Putamen (tissue), 1 donor: ENCODE results near the gene CDRT4.

Source experiments
- DNase-seq: peaks from one replicate; pipeline ENCODE4 v3.0.0-alpha.2; 2016; ENCODE audit warnings: low spot score

CDRT4 gene

GRCh38 chr17:15492791-15493692 is 25.6 kb upstream of the CDRT4 start:
- DNase-seq, result no peak

GRCh38 chr17:15492186-15492585 is 24.8 kb upstream of the CDRT4 start:
- no peak for DNase-seq

GRCh38 chr17:15490634-15491261 is 23.3 kb upstream of the CDRT4 start:
- DNase-seq, result peak; percentile 88

- no peak for DNase-seq
Measured at GRCh38 chr17:15488557-15488956, 21.1 kb upstream of the CDRT4 start.

GRCh38 chr17:15485045-15485444 is 17.6 kb upstream of the CDRT4 start:
- no peak for DNase-seq

- DNase-seq, result no peak
Measured at GRCh38 chr17:15483431-15483830, 16.0 kb upstream of the CDRT4 start.

GRCh38 chr17:15482476-15482875 is 15.1 kb upstream of the CDRT4 start:
- DNase-seq, result no peak

- DNase-seq, result no peak
Measured at GRCh38 chr17:15481481-15481880, 14.1 kb upstream of the CDRT4 start.

GRCh38 chr17:15480204-15480603 is 12.8 kb upstream of the CDRT4 start:
- DNase-seq, result no peak

- no peak for DNase-seq
Measured at GRCh38 chr17:15479703-15480102, 12.3 kb upstream of the CDRT4 start.

GRCh38 chr17:15478845-15479244 is 11.4 kb upstream of the CDRT4 start:
- no peak for DNase-seq

GRCh38 chr17:15475631-15476354 is 8.4 kb upstream of the CDRT4 start:
- DNase-seq, result no peak

- no peak for DNase-seq
Measured at GRCh38 chr17:15472891-15473290, 5.5 kb upstream of the CDRT4 start.

GRCh38 chr17:15470536-15470935 is 3.1 kb upstream of the CDRT4 start:
- DNase-seq, result no peak

- no peak for DNase-seq
Measured at GRCh38 chr17:15469260-15469659, 1.8 kb upstream of the CDRT4 start.

GRCh38 chr17:15468126-15468525 is 705 bp upstream of the CDRT4 start:
- DNase-seq, result no peak

- no peak for DNase-seq
Measured at GRCh38 chr17:15466131-15466530, 1.3 kb downstream of the CDRT4 start.

GRCh38 chr17:15465045-15465701 is 2.2 kb downstream of the CDRT4 start:
- no peak for DNase-seq

GRCh38 chr17:15464231-15464985 is 3.0 kb downstream of the CDRT4 start:
- no peak for DNase-seq

- DNase-seq, result peak; percentile 42
Measured at GRCh38 chr17:15462976-15463772, 4.2 kb downstream of the CDRT4 start.

GRCh38 chr17:15457723-15458094 is 9.7 kb downstream of the CDRT4 start:
- DNase-seq, result peak; percentile 55
